NCI-H510A (cell line): Measurements from ENCODE around the gene MR1.

Source experiments
- DNase-seq: peaks from one replicate; lab custom pipeline; 2025; lab: John Stamatoyannopoulos, UW

MR1 gene

DNA sequence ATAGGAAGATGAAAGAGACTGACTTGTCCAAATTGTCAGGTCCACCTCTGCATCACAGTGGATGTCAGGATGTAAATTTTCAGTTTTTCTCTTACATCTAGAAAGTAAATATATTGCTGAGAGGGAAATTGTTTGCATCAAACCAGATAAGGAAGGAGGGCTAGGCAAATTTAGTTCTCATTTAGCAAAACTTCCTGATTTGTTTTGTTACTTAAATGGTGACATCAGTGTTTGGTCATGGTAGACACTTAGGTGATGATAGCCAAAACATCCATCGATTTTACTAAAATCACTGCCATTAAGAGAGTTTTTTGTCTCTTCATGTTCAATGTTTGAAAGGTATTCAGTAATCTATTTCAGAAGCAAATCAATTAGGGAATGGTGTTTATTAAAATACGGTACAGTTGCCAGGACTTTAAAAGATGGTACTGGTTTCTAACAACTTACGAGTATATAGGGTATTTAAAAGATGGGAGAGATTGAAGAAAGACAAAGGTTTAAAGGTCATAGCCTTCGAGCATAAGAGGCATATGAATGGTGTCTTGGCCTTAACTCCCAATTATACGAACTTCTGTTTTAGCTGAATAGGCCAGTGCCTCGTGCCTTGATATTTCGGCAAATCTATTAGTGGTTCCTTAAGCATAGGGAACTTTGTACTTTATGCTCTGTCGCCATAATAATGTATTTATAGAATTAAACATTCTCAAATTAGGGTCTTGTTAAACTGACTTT, 57.7 kb downstream of the MR1 start:
- DNase-seq: no peak

GRCh38 chr1:181092056-181092455, 58.3 kb downstream of the MR1 start:
- DNase-seq: no peak

DNA sequence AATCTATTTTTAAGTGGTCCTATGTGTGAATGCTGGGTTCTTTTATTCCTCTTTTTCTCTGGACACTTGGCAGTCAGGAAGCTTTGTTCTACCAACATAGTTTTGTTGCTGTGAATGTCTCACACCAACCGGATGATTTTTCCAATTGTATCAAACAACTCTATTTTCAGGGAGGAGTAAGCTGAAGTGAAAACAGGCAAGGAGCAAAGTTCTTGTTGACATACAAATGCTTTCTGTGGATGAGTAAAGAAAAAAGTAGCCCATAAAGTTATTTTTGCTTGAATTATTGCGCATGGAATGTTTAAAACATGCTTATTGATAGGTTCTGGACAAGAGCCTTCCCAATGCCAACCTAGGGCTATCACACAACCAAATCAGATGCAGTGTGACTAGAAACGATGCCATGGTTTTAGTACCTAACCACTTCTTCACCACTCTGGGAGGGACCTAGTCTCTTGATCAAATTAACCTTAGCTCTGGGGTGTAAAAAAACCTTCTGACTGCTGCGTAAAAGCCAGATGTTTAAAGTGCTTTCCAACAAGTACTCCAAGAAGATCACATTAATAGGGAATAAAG, 59.2 kb downstream of the MR1 start:
- no peak for DNase-seq

DNA sequence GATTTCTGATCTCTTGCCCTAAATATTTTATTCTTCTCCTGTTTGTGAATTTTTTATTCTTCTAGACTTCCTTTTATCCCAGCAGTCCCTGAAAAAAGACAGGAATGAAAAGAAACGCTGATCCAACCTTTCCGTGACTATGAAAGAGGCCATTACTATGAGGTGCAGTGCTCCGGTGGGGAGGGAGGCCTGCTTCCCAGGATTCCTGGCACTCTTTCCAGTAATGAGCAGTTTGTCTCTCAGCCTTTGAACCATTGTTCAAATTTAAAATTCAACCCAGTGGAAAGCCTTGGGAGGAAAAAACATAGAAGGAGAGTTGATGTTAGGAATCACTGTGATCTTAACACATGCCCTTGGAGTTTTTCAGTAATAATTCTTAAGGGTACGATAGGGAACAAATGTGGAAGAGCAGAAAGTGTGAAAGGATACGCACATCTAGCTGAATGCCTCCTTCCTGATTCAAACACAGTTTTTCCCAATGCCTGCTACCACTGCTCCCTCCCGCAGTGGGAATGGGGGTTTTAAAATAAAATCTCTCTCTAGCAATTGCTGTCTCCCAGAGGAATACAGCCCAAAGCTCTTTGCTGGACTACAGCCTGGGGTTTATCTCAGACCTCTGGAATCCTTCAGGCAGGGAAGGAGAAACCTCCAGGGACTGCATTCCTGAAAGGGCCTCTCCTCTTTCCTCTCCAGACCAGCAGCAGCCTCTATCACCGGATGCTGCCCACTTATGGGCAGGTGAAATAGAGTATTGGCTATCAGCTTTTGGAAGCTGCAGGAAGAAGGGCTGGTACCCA, 60.8 kb downstream of the MR1 start:
- DNase-seq: no peak

- DNase-seq: no peak
These were observed 61.5 kb downstream of the MR1 start for GRCh38 chr1:181095260-181095659.

GRCh38 chr1:181095763-181096184, 62.0 kb downstream of the MR1 start:
- no peak for DNase-seq

DNA sequence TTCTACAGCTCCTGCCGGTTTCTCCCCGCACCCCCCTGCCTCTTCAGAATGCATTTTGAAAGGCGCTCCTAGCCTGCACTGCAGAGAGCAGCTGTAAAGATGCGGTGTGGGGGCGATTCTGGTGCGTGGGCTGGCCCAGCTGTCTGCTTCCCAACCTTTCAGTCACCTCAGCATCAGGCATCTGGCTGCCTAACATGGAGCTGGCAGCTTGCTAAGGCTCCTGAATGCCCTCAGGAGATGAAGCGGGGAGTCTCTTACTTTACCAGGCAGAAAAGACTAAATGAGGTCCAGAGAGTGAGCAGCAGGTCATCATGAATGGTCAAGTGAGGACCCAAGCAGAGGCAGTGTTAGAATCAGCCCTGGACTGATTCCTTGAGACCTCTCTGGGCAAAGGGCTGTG, 63.5 kb downstream of the MR1 start:
- DNase-seq: no peak

DNA sequence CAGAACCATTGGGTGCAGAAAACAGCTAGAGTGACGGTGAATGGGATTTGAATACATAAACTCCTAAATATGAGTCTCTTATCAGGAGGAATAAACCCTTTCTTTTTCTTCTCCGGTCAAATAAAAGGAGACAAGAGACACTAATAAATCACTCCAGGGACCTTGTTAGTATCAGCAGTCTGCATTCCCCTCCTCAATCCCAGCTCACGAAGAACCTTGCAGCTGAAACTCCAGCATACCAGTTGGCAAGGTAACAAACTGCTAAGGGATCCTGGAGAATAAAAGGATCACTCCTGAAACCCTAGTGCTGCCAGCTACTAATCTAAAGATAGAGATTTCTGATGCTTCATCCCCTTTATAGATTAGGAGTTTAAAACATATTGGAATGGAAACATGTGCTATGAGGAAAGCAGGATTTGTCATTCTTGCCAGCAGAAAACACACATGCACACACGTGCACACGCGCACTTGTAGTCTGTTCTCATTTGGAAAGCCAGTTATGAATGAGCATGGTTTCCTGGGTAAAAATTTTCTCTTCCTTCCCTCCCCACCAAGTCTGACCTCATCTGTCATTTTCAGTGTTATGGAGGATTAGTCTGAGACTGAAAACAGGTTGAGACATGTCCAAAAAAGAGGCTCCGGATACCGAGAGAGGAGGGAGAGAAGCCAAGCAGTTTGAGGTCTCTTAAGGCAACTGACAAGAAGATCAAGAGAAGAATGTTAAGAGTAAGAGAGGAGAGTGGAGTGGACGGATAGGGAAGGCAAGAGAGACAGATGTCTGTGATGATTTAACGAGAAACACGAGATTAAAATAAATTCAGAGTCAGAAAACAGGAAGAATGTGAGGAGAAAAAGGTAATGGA, 65.6 kb downstream of the MR1 start:
- no peak for DNase-seq

DNA sequence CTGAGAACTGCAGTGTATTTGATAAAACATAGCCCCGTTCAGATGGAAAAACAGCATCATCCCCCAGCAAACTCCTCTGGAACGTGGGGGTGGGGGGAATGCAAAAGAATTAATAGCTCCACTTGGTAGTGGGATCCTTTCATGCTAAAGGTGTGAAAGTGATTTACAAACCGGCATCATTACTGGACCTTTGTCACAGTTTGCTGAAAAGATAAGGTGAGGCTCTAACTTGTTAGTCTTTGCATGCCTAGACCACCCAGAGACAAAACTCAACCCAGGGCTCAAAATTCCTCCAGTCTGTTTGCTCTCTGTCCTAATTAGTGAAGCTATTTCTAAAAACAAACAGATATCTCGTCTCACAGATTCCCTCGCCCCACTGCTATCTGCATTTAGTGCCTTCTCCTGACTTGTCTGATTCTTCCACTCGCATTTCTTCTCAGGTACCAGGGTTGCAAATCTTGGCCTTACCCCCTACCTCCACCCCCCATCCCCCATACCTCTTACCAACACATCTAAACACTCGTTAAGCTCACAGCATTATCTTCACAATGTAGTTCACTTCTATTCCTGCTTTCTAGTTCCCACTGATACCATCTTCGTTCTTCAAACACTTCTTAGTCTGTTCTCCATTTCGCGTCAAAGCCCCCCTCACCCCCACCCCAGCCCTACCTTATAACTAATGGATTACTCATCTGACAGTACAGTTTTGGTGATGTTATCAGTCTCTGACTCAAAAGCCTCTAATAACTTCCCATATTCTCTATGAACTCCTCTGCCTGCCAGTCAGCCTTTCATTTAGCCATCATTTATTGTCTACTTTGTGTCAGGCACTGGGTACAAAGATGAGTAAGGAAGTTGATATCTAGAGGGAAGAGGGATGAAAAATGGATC, 66.5 kb downstream of the MR1 start:
- no peak for DNase-seq

GRCh38 chr1:181100934-181101333, 67.2 kb downstream of the MR1 start:
- no peak for DNase-seq

DNA sequence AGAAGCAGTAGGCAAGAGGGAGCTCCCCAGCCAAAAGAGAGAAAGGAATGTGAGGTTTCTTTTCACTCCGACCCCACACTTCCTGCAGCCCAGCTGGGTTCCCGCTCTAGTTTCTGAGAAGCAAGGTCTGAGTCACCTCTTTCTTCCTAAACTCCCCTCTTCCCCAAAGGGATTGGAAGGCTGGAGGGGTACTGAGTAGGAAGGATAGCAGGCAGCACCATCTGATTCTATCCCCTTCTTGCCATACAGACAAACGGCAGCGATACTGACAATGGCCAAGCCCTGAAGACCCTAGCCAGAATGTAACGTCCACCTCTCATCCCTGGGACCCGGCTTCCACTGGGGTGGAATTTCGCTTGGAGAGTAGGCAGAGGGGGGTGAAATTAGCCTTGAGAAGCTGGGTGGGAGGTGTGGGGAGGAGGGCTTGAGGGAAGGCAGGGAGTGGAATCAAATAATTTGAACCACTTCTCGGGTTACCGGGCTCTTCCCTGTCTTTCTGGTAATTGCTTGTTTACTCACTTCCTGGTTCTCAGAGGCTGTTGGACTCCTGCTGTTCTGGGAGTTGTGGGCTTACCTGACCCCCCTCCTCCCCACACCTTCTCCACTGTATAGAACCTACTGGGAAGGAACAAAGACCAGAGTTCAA, 67.9 kb downstream of the MR1 start:
- DNase-seq: peak; percentile 72

DNA sequence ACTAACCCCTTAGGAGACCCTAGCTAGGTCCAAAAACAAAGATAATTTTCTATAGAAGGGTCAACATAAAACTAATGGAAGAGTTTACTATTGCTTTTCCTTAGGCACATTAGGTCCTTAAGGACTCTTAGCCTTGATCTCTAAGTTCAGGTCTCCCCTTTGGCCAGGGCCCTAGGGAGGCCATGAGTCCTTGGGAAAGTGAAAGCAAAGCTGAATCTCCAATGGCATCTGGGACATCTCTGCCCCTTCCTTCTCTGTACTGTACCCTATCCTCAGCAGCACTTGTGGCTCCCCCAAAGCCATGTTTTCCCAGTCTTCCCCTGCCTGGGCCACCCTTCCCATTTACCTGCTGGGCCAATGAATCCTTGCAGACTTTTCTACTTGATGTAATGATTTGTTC, 69.1 kb downstream of the MR1 start:
- no peak for DNase-seq

- DNase-seq: no peak
These were observed 69.6 kb downstream of the MR1 start for GRCh38 chr1:181103399-181103798.

GRCh38 chr1:181104042-181104789, 70.4 kb downstream of the MR1 start:
- no peak for DNase-seq

GRCh38 chr1:181104790-181105133, 71.0 kb downstream of the MR1 start:
- DNase-seq: no peak

DNA sequence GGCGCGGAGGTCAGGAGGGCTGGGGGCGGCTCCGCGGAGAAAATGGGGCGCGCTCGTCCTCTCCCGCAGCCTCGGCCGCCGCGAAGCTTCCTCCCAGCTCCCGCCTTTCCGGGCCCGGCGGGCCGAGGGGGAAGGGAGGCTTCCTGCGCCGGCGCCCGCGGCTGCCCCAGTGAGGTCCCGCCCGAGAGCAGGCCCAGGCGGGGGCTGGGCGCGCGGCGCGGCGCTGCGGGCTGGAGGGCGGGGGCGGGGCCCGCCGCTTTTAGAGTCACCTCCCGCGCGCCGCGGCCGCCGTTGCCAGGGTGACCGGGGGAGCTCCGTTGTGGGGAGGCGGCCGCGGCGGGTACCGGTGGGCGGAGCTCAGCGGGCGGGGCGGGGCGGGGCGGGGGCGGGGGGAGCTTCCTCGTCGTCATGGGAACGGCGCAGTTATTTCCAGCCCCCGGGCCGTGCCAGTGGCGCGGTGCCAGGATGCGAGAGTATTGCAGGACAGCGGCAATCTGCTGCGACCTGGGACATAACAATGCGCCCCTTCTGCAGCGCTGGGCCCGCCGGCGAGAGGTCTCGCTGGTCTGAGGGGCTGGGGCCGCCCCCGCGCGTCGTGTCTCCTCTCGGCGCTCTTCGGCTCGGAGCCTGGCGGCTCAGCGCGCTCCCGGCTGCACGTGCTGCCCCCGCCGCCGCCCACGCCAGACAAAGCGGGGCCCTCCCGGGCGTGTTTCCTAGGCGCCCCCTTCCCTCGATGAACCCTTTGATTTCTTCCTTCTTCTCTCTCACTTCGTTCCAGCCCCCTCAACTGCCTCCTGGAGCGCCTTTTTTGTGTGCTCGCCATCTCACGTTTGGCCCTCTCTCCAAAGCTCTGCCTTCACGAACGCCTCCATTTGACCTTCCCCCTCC, 71.6 kb downstream of the MR1 start:
- DNase-seq: peak; percentile 80

DNA sequence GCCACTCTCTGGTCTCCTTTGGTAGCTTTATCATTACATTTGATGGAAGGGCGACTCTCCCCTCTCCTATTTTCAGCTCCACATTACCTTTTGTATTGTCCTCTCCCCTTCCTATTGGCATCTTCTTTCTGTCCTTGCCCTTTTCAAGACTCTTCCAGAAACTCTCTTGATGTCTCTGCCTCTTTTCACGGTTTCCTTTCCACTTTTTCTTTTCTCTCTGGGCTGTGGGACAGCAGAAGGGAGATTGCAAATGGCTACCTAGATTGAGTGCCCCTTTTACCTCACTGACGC, 72.2 kb downstream of the MR1 start:
- DNase-seq: no peak

DNA sequence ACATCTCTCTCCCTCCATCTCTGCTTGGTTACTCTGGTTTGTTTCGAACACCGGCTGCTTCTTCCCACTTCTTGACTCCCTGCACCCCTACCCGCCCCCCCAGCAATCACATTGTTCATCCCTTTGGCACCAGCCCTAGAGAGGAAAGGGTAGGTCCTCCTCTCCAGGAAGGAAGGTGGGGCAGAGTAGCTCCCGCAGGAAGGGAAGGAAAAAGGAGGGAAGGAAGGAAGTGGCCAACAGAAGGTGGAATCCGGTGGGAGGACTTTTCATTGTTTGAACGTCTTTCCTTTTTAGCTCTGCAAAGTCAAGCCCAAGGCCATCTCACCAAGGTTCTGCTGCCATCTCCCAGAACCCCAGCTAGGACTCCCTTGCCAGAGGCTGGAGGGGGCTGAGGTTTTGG, 72.7 kb downstream of the MR1 start:
- no peak for DNase-seq

GRCh38 chr1:181107711-181108110, 73.9 kb downstream of the MR1 start:
- DNase-seq: no peak
